DOHH2 (cell line): Measurements from ENCODE around the gene RAI2.

Experiments used
- CTCF ChIP-seq: fragments of 200-600 bp; sonication (generic); IDR thresholded peaks from one replicate; pipeline ENCODE4 v1.5.1; 2014; ENCODE audit warnings: antibody characterized with exemption, mild to moderate bottlenecking, low read depth, low read length; ENCODE audit not compliant: poor library complexity, severe bottlenecking
- EZH2phosphoT487 ChIP-seq: fragments of 200-600 bp; sonication (generic); IDR thresholded peaks from 2 replicates; pipeline ENCODE4 v1.6.1; 2017; ENCODE audit warnings: borderline replicate concordance, mild to moderate bottlenecking, antibody characterized with exemption, low read length, moderate library complexity, mixed read lengths

DNA sequence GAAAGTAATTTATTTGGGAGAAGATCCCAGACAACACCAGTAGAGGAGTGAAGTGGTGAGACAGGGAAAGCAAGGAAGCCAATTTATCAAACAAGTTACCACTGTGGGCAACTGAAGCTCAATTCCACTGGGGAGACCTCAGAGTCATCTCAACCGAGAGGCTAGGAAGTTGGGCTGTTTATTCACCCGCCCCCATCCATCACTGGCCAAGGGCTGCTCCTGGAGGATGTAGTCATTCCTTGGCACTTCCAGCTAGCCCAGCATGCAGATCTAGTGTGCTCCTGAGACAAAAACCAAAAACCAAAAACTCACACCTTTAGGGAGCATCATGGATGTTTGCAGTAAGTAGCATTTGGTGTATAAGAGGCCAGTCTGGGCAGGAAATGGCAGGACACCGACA lies 47.0 kb downstream of the RAI2 start:
- no peak for TF ChIP-seq CTCF
- TF ChIP-seq EZH2phosphoT487: no peak
